SJSA1 (cell line): ENCODE results near the gene NDUFS4. TPM values are rescaled to one million over a fixed set of nuclear protein-coding genes. Genes with fewer than 3 reads are reported as not detected.
"Not testable (repeated sequence)": the region's sequence is repeated elsewhere in the genome, so short reads cannot be mapped to it uniquely, and the experiment has no call there.

Experiments
- DNase-seq, 2 experiments: peaks; one replicate each; pipeline ENCODE4 v3.0.0-alpha.2; 2015 to 2020; ENCODE audit warnings: low spot score in 2 of 2, low read depth in 1 of 2
- H3K27ac ChIP-seq: fragments of 250-450 bp; sonication (Bioruptor Pico); 2 replicates; pipeline ENCODE4 v1.5.1; 2020; ENCODE audit warnings: mild to moderate bottlenecking, moderate library complexity
- H3K27me3 ChIP-seq: fragments of 250-450 bp; sonication (Bioruptor Pico); replicated peaks from 2 replicates; pipeline ENCODE4 v1.5.1; 2020; ENCODE audit warnings: mild to moderate bottlenecking, moderate library complexity
- H3K36me3 ChIP-seq: fragments of 250-450 bp; sonication (Bioruptor Pico); 2 replicates; pipeline ENCODE4 v1.5.1; 2020; ENCODE audit warnings: mild to moderate bottlenecking
- H3K4me1 ChIP-seq: fragments of 250-450 bp; sonication (Bioruptor Pico); replicated peaks from 2 replicates; pipeline ENCODE4 v1.6.1; 2021; ENCODE audit warnings: mild to moderate bottlenecking
- H3K4me3 ChIP-seq: fragments of 250-450 bp; sonication (Bioruptor Pico); 2 replicates; pipeline ENCODE4 v1.5.1; 2020; ENCODE audit warnings: mild to moderate bottlenecking
- H3K9me3 ChIP-seq: fragments of 250-450 bp; sonication (Bioruptor Pico); replicated peaks from 2 replicates; pipeline ENCODE4 v1.5.1; 2020; ENCODE audit warnings: mild to moderate bottlenecking
- total RNA-seq: library from RNA; depleted of rRNA; stranded (reverse); fragments of >200 nt; shearing (Covaris generic); gene quantifications from 2 replicates; pipeline ENCODE4 v1.2.3, GENCODE V29; 2014

Gene NDUFS4
- total RNA-seq, 1 experiment from 2014 or later, result 182 TPM

- no peak overlapping the region for H3K4me3 ChIP-seq
- H3K27ac ChIP-seq, result no peak overlapping the region
- DNase-seq, result no peak
- no peaks in the 10 kb centered on the region for H3K9me3 ChIP-seq
- no peaks in the 10 kb centered on the region for H3K27me3 ChIP-seq
- no peaks in the 10 kb centered on the region for H3K4me1 ChIP-seq
- peaks cover 3% of the 10 kb centered on the region; the same call in 1 of the 2 replicates for H3K36me3 ChIP-seq
Observed at GRCh38 chr5:53590759-53591158, 30.3 kb downstream of the NDUFS4 start.

- H3K4me1 ChIP-seq, result no peaks in the 10 kb centered on the region
- no peak overlapping the region for H3K4me3 ChIP-seq
- no peaks in the 10 kb centered on the region for H3K27me3 ChIP-seq
- H3K9me3 ChIP-seq, result no peaks in the 10 kb centered on the region
- DNase-seq, result no peak
- 0 out of 2 replicates have a peak, but pooled peaks cover 5% of the 10 kb centered on the region for H3K36me3 ChIP-seq
- H3K27ac ChIP-seq, result no peak overlapping the region
Observed at GRCh38 chr5:53594419-53594818, 34.0 kb downstream of the NDUFS4 start.

- no peaks in the 10 kb centered on the region for H3K27me3 ChIP-seq
- DNase-seq, result no peak
- 0 out of 2 replicates have a peak, but pooled peaks cover 5% of the 10 kb centered on the region for H3K36me3 ChIP-seq
- H3K4me1 ChIP-seq, result no peaks in the 10 kb centered on the region
- no peak overlapping the region for H3K27ac ChIP-seq
- no peak overlapping the region for H3K4me3 ChIP-seq
- no peaks in the 10 kb centered on the region for H3K9me3 ChIP-seq
Observed at GRCh38 chr5:53597894-53598293, 37.5 kb downstream of the NDUFS4 start.

- Histone ChIP-seq H3K4me3 (no peak overlapping the region), H3K36me3 (peaks cover 12% of the 10 kb centered on the region), H3K27ac (no peak overlapping the region), H3K4me1 (no peaks in the 10 kb centered on the region), H3K9me3 (no peaks in the 10 kb centered on the region), H3K27me3 (no peaks in the 10 kb centered on the region)
- DNase-seq, result no peak
Observed at GRCh38 chr5:53601570-53601969, 41.1 kb downstream of the NDUFS4 start.

DNA sequence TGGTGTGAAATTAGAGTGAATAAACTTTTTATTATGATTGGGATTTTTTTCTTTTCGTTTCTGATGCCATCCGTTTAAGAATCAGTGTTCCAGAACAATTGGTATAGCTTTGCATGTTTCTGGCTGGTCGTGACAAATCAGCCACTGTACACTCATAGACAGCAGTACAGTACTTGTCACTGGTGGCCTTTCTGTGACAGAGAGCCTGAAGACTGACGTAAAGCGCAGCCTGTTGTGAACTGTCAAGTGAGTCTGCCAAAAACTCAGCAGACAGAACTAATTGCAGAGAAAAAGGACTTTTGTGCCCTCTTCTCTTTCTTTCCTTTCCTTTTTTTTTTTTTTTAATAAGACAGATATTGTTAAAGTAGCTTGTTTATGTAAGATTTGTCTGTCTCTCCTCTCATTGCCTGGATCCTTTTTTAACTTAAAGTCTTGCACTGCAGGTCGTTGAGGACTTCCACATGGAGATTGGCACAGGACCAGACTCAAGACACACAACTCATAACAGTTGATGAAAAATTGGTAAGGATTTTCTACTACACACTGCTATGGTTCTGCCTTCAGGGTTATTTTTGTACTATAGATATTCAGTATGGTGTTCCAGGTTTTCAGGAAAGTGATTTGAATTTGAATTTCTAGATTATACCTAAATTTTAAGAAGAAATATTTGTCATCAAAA, 42.7 kb downstream of the NDUFS4 start:
- H3K9me3 ChIP-seq, result no peaks in the 10 kb centered on the region
- peaks cover 13% of the 10 kb centered on the region for H3K36me3 ChIP-seq
- H3K4me3 ChIP-seq, result no peak overlapping the region
- H3K27me3 ChIP-seq, result no peaks in the 10 kb centered on the region
- H3K27ac ChIP-seq, result no peak overlapping the region
- no peaks in the 10 kb centered on the region for H3K4me1 ChIP-seq
- DNase-seq, result no peak

DNA sequence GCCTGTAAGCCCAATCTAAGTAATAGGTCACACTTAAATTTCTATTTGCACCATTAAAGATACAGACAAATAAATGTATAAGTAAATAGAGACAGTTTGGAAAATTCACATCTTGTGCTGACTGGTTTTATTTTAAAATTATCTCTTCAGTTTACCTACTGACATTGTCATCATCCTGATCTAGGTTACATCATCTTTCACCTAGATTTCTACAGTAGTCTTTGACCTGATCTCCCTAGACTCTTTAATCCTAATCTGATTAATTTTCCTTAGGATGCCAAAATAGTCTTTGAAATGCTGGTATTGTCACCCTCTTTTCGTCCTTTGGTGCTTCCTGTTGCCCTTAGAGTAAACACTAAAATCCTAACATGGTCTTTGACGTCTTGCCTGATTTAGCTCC, 43.9 kb downstream of the NDUFS4 start:
- Histone ChIP-seq H3K9me3 (no peaks in the 10 kb centered on the region), H3K4me1 (no peaks in the 10 kb centered on the region), H3K36me3 (peaks cover 19% of the 10 kb centered on the region), H3K27me3 (no peaks in the 10 kb centered on the region), H3K4me3 (no peak overlapping the region), H3K27ac (no peak overlapping the region)
- DNase-seq, result no peak

GRCh38 chr5:53607886-53608285, 47.4 kb downstream of the NDUFS4 start:
- no peaks in the 10 kb centered on the region for H3K27me3 ChIP-seq
- no peak for DNase-seq

GRCh38 chr5:53608897-53609296, 48.5 kb downstream of the NDUFS4 start:
- not testable (repeated sequence) for DNase-seq, H3K27ac ChIP-seq, H3K27me3 ChIP-seq, H3K4me3 ChIP-seq, H3K4me1 ChIP-seq, H3K9me3 ChIP-seq
- peaks cover 19% of the 10 kb centered on the region for H3K36me3 ChIP-seq

More at GRCh38 chr5:53607886-53608285, 47.4 kb downstream of the NDUFS4 start:
- H3K27ac ChIP-seq, result no peak overlapping the region
- peaks cover 19% of the 10 kb centered on the region for H3K36me3 ChIP-seq
- no peaks in the 10 kb centered on the region for H3K4me1 ChIP-seq
- H3K4me3 ChIP-seq, result no peak overlapping the region
- no peaks in the 10 kb centered on the region for H3K9me3 ChIP-seq

- H3K27me3 ChIP-seq, result no peaks in the 10 kb centered on the region
- H3K9me3 ChIP-seq, result no peaks in the 10 kb centered on the region
- H3K36me3 ChIP-seq, result peaks cover 6% of the 10 kb centered on the region; the same call in 1 of the 2 replicates
- DNase-seq, result no peak
- no peaks in the 10 kb centered on the region for H3K4me1 ChIP-seq
- no peak overlapping the region for H3K4me3 ChIP-seq
- no peak overlapping the region for H3K27ac ChIP-seq
Observed at GRCh38 chr5:53613061-53613460, 52.6 kb downstream of the NDUFS4 start.

- no peak overlapping the region for H3K4me3 ChIP-seq
- no peak overlapping the region for H3K27ac ChIP-seq
- DNase-seq, result no peak
- H3K27me3 ChIP-seq, result no peaks in the 10 kb centered on the region
- no peaks in the 10 kb centered on the region for H3K9me3 ChIP-seq
- no peaks in the 10 kb centered on the region for H3K4me1 ChIP-seq
- peaks cover 3% of the 10 kb centered on the region; the same call in 1 of the 2 replicates for H3K36me3 ChIP-seq
Observed at GRCh38 chr5:53613536-53613935, 53.1 kb downstream of the NDUFS4 start.

DNA sequence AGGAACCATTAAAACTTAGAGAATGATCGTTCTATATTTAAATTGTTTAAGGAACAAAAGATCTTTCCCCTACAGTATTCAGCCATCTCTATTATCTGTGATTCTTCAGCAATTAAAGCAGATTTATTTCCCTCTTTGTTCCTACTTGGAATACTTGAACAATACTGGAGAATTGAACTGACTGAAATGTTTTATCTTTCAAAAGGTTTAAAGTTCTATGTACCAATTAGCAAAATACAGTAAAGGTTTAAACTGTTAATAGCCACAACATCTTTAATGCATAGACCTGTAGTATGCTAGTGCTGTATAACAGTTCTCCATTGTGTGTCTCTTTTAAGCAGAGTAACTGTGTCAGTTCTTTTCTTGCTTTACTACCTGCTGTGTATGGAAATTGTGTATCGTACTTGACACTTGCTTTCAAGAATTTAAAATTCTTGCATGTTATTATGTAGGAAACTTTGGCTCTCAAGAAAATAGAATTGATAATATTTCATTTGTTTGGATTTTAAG, 54.0 kb downstream of the NDUFS4 start:
- Histone ChIP-seq H3K4me1 (no peaks in the 10 kb centered on the region), H3K36me3 (no peaks in the 10 kb centered on the region), H3K27me3 (no peaks in the 10 kb centered on the region), H3K4me3 (no peak overlapping the region), H3K27ac (no peak overlapping the region), H3K9me3 (no peaks in the 10 kb centered on the region)
- no peak for DNase-seq

DNA sequence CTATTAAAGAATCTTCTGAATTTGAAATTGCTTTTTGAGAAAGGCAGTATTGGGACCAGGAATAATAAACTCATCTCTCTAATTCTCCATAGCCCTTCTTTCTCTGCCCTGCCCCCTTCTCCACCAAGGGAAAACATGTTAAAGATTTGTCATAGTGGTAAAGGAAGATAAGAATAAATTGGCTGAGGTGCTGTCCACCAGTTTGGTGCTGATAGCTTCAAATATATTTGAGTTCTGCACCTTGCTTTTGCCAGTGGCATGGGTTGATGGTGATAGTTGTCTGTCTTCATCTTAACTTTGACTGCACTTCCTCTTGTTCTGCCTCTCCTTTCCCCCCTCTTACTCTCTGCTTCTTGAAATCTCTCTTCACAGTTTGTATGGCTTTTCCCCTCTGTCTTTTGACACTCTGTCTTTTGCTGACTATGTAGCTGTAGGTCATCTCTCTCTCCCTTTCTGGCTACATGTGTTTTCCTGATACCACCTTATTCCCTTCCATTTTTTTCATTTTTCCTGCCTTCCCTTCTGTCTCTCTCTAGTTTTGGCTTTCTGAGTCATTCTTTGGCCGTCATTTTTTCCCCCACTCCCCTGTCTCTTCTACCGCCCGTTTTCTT, 56.6 kb downstream of the NDUFS4 start:
- no peak overlapping the region for H3K4me3 ChIP-seq
- H3K9me3 ChIP-seq, result no peaks in the 10 kb centered on the region
- H3K36me3 ChIP-seq, result no peaks in the 10 kb centered on the region
- no peaks in the 10 kb centered on the region for H3K27me3 ChIP-seq
- no peak for DNase-seq
- no peaks in the 10 kb centered on the region for H3K4me1 ChIP-seq
- H3K27ac ChIP-seq, result no peak overlapping the region

- Histone ChIP-seq H3K9me3 (no peaks in the 10 kb centered on the region), H3K27me3 (no peaks in the 10 kb centered on the region), H3K4me1 (no peaks in the 10 kb centered on the region), H3K36me3 (no peaks in the 10 kb centered on the region), H3K4me3 (no peak overlapping the region), H3K27ac (no peak overlapping the region)
- no peak for DNase-seq
Observed at GRCh38 chr5:53631251-53631650, 70.8 kb downstream of the NDUFS4 start.

- no peaks in the 10 kb centered on the region for H3K9me3 ChIP-seq
- H3K27ac ChIP-seq, result no peak overlapping the region
- no peak overlapping the region for H3K4me3 ChIP-seq
- H3K4me1 ChIP-seq, result peaks cover 7% of the 10 kb centered on the region
- H3K36me3 ChIP-seq, result no peaks in the 10 kb centered on the region
- H3K27me3 ChIP-seq, result no peaks in the 10 kb centered on the region
- no peak for DNase-seq
Observed at GRCh38 chr5:53642061-53642460, 81.6 kb downstream of the NDUFS4 start.
